GM13976 (cell line): ENCODE measurements around the gene ADSS2.
"Not testable (repeated sequence)": the region's sequence is repeated elsewhere in the genome, so short reads cannot be mapped to it uniquely, and the experiment has no call there.

ENCODE experiments used
- DNase-seq: peaks from one replicate; pipeline ENCODE4 v3.0.0; 2012; ENCODE audit warnings: low spot score
- in situ Hi-C: fragments of 300-500 bp; cut with MboI; formaldehyde crosslinking; loops from one replicate; pipeline ENCODE4 v1.12.0; 2022; ENCODE audit warnings: low sequenced_read_pairs, mixed read lengths, inconsistent platforms; ENCODE audit not compliant: unreplicated experiment
- TF ChIP-seq, protein P1 (sequence below): IDR thresholded peaks from 2 replicates; pipeline ENCODE4 v1.5.1; 2012; ENCODE audit warnings: borderline replicate concordance, mild to moderate bottlenecking; ENCODE audit not compliant: insufficient read depth; ENCODE audit errors: extremely low read depth, missing control alignments, control extremely low read depth

The ADSS2 gene

DNA sequence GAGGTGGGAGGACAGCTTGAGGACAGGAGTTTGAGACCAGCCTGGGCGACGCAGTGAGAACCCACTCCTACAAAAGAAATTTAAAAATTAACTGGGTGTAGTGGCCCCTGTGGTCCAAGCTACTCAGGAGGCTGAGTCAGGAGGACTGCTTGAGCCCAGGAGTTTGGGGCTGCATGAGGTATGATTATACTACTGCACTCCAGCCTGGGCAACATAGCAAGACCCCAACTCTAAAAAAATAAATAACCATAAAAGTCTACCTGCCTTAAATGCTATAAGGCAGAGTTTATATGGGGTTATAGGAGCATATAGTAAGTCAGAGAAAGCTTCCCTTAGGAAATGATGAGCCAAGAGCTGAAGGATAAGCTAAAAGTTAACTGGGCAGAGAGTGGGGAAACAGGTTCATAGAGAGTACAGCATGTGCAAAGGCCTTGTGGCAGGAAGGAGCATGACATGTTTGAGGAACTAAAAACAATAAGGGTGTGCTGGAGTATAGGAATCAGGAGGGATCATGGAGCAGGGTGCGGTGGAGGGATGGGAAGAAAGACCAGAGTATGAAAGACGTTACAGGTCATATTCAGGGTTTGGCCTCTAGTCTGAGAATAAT is 68.3 kb downstream of the ADSS2 start:
- DNase-seq: no peak
- TF ChIP-seq, protein P1, sequence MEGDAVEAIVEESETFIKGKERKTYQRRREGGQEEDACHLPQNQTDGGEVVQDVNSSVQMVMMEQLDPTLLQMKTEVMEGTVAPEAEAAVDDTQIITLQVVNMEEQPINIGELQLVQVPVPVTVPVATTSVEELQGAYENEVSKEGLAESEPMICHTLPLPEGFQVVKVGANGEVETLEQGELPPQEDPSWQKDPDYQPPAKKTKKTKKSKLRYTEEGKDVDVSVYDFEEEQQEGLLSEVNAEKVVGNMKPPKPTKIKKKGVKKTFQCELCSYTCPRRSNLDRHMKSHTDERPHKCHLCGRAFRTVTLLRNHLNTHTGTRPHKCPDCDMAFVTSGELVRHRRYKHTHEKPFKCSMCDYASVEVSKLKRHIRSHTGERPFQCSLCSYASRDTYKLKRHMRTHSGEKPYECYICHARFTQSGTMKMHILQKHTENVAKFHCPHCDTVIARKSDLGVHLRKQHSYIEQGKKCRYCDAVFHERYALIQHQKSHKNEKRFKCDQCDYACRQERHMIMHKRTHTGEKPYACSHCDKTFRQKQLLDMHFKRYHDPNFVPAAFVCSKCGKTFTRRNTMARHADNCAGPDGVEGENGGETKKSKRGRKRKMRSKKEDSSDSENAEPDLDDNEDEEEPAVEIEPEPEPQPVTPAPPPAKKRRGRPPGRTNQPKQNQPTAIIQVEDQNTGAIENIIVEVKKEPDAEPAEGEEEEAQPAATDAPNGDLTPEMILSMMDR: no peak

DNA sequence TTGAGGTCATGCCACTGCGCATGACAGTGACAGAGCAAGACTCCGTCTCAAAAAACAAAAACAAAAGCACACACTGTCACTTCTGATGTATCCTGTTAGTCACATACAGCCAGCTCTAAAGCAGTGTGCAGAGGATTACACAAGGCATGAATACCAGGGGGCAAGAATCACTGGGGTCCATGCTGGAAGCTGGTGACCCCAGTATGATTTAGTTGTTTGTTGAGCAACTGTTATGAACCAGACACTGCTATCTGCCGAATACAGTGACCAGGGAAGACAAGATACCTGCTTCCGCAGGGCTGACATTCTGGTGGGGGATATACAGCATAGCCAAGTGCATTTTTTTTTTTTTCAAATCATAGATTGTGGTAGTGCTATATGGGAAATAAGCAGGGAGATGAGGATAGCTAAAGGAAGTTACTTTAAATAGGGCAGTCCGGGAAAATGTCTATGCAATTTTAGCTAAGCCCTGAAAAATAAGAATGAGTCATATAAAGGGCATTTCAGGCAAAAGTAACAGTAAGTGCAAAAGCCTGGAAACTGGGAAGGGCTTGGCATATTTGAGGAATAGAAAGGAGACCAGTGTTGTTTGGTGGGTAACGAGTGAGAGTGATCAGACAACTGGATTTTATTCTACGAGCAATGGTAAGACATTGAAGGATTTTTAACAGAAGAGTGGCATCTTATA is 69.7 kb downstream of the ADSS2 start:
- TF ChIP-seq, protein P1: no peak
- in situ Hi-C loops: no loop called here
- DNase-seq: no peak

More for the DNA sequence above, 68.3 kb downstream of the ADSS2 start:
- in situ Hi-C loops: no loop called here

DNA sequence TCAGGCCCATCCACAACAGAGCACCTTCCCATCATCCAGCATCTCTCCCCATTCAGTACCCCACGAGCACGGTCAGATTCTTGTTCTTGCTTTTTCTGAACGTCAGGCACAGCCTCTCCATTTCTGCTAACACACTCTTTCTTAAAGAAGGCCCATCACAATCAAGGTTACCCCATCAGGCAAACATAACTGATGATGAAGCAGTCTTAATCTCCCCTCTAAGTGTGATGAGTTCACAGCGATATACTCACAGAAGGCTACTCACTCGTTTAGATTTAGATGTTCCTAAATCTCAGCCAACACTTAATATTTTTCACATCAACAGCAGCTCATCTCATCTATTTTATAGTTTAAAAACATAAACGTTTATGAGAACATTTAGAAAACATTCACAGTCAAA is 75.6 kb downstream of the ADSS2 start:
- in situ Hi-C loops: no loop called here
- DNase-seq: no peak
- TF ChIP-seq, protein P1: no peak

DNA sequence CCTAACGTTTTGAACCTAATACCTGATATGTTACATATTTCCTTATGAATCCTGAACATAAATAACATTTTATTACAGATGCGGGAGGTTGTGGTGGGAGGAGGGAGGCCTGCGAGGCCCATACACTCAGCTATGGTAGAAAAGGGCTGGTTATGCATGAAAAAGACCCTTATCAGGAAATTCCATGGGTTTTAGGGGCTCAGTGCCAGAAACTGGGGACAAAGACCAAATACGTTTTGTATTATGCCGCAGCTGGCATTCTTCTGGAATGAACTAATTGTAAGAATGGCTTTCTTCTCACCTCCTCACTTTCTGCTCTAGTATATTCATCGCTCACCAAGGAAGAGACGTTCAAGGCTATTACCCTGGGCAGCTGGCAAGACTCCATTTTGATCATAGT is 76.7 kb downstream of the ADSS2 start:
- no peak for DNase-seq
- in situ Hi-C loops: no loop called here
- TF ChIP-seq, protein P1: no peak

DNA sequence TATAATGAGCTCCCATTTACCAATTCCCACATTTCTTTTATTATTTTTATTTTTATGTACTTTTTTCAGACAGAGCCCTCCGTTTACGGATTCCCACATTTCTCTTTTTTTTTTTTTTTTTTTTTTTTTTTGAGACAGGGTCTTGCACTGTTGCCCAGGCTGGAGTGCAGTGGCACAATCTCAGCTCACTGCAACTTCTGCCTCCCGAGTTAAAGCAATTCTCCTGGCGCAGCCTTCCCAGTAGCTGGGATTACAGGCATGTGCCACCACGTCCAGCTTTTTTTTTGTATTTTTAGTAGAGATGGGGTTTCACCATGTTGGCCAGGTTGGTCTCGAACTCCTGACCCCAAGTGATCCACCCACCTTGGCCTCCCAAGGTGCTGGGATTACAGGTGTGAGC is 77.2 kb downstream of the ADSS2 start:
- DNase-seq, in situ Hi-C loops: not testable (repeated sequence)

DNA sequence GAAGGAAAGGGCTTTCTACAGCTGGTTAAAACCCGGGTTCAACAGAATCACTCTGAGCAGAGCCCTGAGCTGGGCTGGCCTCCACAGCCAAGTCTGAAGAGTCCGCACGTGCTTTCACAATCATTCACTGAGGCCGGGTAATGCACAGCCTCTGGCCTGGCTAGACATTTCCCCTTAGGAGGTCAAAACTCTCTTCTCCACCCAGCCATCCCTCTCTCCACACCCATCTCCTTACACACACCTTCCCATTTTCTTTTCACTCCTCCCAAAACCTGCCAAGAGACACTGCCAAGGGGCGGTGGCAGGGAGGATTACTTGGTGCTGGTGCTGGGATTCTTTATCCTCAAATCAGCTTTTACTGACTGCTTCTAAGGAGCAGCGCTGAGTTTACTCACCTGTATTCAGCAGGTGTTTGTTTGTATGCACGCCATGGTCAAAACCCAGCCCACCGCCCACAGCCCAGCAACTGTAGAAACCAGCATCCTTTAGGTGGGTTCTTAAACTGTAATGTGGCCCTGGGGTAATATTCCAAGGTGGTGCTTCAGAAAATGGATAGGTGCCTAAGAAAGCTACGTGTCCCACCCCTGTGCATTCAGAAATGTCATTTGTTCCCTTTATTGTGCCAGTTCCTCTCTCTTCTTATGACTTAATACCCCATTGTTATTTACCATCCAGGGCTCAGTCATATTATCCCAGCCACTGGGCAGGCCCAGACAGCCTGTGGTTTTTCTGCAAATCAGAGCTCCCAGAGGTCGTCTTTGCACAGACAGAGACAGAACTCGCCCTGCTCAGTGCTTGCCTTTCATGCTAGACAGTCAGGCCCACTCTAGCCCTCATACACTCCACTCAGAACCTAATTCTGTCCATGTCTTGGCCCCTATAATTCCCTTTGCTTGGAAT is 80.2 kb downstream of the ADSS2 start:
- TF ChIP-seq, protein P1: no peak
- in situ Hi-C loops: no loop called here
- DNase-seq: no peak
